Stromal cell of bone marrow (primary cell): Measurements from ENCODE around the gene TIAL1.
"Not testable (repeated sequence)": the region's sequence is repeated elsewhere in the genome, so short reads cannot be mapped to it uniquely, and the experiment has no call there.

Experiments
- DNase-seq: peaks from one replicate; pipeline ENCODE4 v3.0.0-alpha.2; 2012; ENCODE audit warnings: low read depth

TIAL1 gene

GRCh38 chr10:119613741-119614140 is 17.0 kb upstream of the TIAL1 start:
- DNase-seq = no peak

- DNase-seq = no peak
Measured at GRCh38 chr10:119611433-119611832, 14.7 kb upstream of the TIAL1 start.

DNA sequence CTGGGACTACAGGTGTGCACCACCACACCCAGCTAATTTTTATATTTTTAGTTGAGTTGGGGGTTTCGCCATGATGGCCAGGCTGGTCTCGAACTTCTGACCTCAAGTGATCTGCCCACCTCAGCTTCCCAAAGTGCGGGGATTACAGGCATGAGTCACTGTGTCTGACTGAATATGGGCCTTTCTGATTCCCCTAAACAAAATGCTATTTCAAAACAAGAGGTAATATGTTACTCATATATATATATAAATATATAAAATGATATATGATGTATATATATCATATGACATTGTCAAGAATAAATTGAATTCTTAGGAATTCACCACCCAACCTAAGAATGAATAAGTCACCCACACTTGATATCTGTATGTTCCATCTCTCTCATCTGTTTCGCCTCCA is 12.8 kb upstream of the TIAL1 start:
- DNase-seq = no peak

DNA sequence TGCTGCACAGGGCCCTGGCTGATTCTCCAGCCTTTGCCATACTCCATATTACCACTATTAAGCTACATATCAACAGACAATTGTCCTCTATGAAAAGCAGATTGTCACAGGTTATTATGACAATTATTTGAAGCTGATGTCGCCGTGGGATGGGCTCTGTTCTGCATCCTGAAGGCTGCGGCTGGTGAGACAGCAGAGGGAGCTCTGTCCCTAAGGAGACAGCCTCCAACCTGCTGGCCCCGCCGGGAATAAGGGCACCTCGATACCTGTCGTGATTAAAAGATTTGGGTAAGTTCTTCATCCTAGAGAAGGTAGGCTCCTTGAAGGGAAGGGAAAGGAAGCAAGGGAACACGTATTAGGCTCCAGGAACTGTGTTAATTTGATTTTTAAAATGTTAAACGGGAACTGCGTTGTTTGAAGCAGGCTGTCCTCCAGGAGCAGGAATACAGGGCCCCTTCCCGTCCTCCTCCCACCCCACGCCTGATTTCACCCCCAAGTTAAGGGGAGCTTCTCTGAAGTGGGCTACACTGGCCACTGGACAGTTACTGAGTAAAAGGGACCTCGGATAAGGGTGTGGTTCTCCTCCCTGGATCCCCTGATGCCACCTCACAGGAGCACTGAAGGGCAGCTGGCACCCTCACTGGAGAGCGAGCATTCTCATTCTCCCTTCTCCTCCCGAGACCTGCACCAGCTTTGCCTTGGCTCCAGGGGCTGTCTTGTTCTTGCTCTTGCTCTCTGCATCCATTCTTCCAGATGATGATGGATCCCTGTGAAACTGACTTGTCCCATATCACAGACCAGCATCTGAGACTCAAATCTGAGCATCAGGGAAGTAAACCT is 11.8 kb upstream of the TIAL1 start:
- no peak for DNase-seq

DNA sequence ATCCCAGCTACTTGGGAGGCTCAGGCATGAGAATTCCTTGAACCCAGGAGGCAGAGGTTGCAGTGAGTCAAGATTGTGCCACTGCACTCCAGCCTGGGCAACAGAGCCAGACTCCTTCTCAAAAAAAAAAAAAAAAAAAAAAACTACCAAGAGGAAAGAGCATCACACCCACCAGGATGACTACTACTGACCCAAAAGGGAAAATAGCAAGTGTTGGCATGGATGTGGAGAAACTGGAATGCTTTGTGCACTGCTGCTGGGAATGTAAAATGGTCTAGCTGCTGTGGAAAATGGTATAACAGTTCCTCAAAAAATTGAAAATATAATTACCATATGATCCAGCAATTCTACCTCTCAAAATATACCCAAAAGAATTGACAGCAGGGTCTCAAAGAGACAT is 7.7 kb upstream of the TIAL1 start:
- no peak for DNase-seq

GRCh38 chr10:119602241-119603095 is 5.7 kb upstream of the TIAL1 start:
- no peak for DNase-seq

GRCh38 chr10:119598397-119598796 is 1.6 kb upstream of the TIAL1 start:
- DNase-seq = no peak

DNA sequence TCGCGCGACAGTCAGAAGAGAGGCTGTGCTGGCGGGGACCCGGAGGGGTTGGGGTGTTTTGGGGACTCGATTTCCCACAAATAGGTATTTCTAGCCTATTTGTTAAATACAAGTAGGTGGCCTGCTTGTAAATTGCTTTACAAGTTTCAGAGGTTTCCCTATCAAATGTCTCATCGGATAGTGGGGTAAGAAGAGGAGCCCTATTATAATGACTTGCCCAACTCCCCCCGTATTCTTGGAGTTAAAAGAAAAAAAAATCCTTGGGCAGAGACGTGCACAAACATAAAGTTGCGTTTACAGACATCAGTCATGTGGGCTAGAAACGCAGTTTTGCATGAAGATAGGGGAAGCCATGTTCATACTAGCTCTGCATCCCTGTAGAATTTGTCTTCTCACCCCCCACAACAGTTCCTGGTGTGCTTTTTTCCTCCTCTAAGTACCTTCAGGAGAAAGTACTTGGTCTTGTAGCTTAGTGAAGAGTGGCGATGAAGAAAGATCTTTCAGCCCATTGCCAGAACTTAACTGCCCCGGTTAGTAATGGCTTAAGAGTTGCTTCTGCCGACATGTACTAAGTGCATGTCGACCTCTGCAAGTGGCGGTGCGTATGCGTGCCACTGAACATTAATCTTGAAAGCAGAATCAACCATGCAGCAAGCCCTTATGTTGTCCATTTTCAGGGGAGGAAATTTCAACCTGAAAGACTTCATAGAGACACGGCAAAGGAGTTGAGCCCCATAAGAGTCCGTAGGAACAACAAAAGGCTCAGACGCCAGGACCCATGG is 832 bp upstream of the TIAL1 start:
- DNase-seq = no peak

GRCh38 chr10:119595676-119596515 is 868 bp downstream of the TIAL1 start:
- DNase-seq = no peak

DNA sequence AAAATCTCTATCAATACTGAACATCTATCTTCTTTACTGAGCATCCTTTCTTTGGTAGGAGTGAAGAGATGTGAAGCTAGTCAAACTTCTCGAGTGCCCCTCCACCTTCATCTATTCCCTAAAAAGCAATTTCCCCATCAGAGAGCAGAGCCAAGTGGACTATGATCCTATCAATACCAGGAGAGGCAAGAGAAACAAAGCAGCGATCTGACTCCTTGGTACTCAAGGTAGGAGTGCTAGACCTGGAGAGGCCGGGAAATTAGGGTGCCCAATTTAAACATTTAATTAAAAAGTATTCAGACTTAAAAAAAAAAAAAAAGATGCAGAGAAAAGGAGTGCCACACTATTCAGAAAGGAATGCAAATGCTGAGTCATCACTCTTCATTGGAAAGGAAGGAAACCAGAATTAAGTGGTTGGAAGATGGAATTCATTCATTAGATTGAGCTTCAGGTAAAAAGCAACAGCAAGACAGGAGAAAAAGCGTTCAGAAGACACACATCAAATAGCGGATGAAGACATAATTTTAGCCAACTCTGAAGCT is 1.6 kb downstream of the TIAL1 start:
- DNase-seq = no peak

GRCh38 chr10:119588071-119588470 is 8.7 kb downstream of the TIAL1 start:
- no peak for DNase-seq

DNA sequence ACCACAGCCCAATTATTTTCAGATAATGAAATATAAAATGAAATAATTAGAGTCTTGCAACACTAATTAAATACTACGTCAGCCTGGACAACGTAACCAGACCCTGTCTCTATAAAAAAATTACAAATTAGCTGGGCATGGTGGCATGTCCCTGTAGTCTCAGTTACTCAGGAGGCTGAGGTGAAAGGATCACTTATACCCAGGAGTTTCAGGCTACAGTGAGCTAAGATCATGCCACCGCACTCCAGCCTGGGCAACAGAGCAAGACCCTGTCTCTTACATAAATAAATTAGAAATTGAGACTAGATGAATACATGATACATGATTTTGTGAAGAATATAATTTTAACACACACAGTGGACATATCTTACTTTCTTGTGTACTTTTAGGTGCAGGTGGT is 18.4 kb downstream of the TIAL1 start:
- no peak for DNase-seq

GRCh38 chr10:119575991-119576390 is 20.8 kb downstream of the TIAL1 start:
- DNase-seq = no peak

- peak; percentile 26 for DNase-seq
Measured at GRCh38 chr10:119575506-119575905, 21.3 kb downstream of the TIAL1 start.

- no peak for DNase-seq
Measured at GRCh38 chr10:119567978-119568377, 28.8 kb downstream of the TIAL1 start.

DNA sequence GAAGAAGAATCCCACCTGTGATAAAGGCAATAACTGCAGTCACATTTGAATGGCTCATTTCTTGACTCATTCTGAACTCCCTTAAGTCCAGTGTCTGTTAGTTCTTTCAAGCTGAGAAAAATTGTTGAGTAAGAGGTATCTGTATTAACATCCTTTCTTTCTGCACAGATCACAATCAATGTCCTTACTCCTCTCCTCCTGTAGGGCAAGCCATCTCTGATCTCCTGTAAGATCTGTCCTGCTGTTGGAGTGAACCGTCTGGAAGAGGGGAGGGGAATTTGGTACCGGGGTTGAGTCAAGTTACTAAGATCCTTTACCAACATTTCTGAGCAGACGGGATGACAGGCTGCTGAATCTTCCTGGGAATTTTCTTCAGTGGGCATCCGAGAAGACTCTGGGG is 34.7 kb downstream of the TIAL1 start:
- DNase-seq = no peak

DNA sequence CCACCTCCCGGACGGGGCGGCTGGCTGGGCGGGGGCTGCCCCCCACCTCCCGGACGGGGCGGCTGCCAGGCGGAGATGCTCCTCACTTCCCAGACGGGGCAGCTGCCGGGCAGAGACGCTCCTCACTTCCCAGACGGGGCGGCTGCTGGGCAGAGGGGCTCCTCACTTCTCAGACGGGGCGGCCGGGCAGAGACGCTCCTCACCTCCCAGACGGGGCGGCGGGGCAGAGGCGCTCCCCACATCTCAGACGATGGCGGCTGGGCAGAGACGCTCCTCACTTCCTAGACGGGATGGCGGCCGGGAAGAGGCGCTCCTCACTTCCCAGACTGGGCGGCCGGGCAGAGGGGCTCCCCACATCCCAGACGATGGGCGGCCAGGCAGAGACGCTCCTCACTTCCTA is 37.3 kb downstream of the TIAL1 start:
- DNase-seq = not testable (repeated sequence)

DNA sequence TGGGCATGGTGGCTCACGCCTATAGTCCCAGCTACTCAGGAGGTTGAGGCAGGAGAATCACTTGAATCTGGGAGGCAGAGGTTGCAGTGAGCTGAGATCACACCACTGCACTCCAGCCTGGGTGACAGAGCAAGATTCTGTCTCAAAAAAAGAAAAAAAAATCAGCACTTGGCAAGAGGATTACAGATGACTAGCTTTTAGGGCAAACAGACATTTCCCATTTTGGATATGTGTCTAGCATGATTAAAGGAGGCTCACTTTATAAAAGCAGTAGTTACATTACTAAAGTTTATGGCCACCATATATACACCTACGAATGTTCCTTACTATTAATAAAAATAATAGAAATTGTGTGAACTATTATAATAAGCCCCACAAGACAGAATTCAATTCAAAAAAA is 40.7 kb downstream of the TIAL1 start:
- not testable (repeated sequence) for DNase-seq

DNA sequence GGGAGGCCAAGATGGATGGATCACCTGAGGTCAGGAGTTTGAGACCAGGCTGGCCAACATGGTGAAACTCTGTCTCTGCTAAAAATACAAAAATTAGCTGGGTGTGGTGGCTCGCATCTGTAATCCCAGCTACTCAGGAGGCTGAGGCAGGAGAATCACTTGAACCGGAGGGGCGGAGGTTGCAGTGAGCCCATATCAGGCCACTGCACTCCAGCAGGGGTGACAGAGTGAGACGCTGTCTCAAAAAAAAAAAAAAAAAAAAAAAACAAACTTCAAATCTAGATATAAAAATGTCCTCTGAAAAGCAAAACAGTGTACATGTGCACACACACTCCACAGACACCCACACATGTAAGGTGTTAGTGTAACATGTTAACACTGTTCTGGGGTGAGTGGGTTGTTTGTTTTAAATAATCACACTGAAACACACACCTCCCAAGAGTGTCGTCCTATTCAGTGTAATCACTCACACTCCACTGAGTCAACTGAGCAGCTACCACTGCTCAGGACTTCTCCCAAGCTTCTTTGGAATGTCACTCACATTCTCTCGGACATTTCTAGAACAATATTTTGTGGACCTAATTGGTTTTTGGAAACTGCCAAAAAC is 41.5 kb downstream of the TIAL1 start:
- no peak for DNase-seq

GRCh38 chr10:119550827-119551226 is 45.9 kb downstream of the TIAL1 start:
- no peak for DNase-seq
